GM19328 (cell line): ENCODE measurements around the gene CCM2.

ENCODE experiments used
- ATAC-seq: cut with Tn5 transposase; IDR thresholded peaks from one replicate; pipeline ENCODE4 v1.9.1; 2021; ENCODE audit warnings: mild to moderate bottlenecking, moderate library complexity; ENCODE audit not compliant: unreplicated experiment

The CCM2 gene

GRCh38 chr7:45000093-45001032, at the start of gene CCM2:
TSS of gene CCM2 (plus strand) at chr7:45000201. CDS start at chr7:45000334, 133 bp downstream.
- ATAC-seq = no peak

GRCh38 chr7:44953156-44953555, 46.8 kb upstream of the CCM2 start:
- no peak for ATAC-seq

- ATAC-seq = no peak
These were observed 44.3 kb upstream of the CCM2 start for GRCh38 chr7:44955733-44956132.

GRCh38 chr7:44956157-44956766, 43.7 kb upstream of the CCM2 start:
- no peak for ATAC-seq

- no peak for ATAC-seq
These were observed 41.2 kb upstream of the CCM2 start for GRCh38 chr7:44958645-44959344.

GRCh38 chr7:44959433-44959951, 40.5 kb upstream of the CCM2 start:
- no peak for ATAC-seq

- ATAC-seq = no peak
These were observed 39.9 kb upstream of the CCM2 start for GRCh38 chr7:44960011-44960580.

- ATAC-seq = no peak
These were observed 38.0 kb upstream of the CCM2 start for GRCh38 chr7:44961844-44962482.

- no peak for ATAC-seq
These were observed 37.3 kb upstream of the CCM2 start for GRCh38 chr7:44962483-44963251.

GRCh38 chr7:44963364-44964290, 36.4 kb upstream of the CCM2 start:
- ATAC-seq = no peak

- ATAC-seq = no peak
These were observed 35.6 kb upstream of the CCM2 start for GRCh38 chr7:44964384-44964830.

GRCh38 chr7:44964831-44965440, 35.1 kb upstream of the CCM2 start:
- no peak for ATAC-seq

GRCh38 chr7:44965441-44965903, 34.5 kb upstream of the CCM2 start:
- ATAC-seq = no peak

- ATAC-seq = no peak
These were observed 33.9 kb upstream of the CCM2 start for GRCh38 chr7:44965937-44966730.

- ATAC-seq = no peak
These were observed 33.1 kb upstream of the CCM2 start for GRCh38 chr7:44966731-44967538.
